ENCODE data around the gene ABL1.

Gene ABL1

GRCh38 chr9:130856474-130856873, 21.4 kb downstream of the ABL1 start:
- no peak for DNase-seq (ENCODE audit: low read depth)
- no peak for TF ChIP-seq CTCF (IDR thresholded peaks at IDR 0.05; ENCODE audit: low read length, missing control alignments)
- no peak overlapping the region for H3K4me3 ChIP-seq (replicated peaks; ENCODE audit: low read depth, low read length)

DNA sequence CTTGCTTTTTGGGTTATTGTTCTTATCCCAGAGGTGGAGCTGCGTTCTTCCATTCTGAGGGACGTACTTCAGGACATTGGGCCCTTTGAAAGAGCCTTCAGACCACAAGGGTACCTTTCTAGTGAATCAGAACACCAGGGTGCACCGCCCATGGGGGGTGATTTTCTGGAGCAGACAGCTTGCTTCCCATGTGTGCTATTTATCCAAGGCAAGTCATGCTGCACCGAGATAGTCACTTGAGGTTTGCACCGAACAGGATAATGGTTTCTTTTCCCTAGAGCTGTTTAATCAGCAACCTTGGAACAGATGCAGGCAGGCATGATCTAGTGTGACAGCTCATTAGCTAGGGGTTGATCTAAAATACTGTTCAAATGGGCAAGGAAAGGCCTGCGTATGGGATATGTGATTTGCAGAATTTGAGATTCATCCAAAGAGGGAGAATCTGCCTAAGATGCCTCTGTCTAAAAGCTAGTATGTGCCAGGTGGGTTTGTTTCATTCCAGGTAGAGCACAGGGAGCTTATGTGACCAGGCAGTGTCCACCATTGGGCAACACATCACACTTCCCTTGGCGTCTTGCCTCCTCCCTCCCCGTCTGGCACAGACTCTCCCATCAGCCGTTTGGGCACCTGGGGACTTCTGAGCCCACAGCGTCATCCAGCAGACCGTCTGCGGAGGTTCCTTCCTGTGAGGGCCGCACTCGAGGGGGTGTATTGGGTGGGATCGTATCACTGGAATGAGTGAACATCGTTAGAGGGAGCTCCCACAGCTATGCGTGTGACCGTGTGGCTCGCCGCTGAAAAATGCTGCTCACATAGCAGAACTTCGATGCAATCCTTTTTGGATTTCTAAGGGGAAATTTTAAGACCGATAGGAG, 23.0 kb downstream of the ABL1 start:
- DNase-seq (ENCODE audit: low read depth) = peak; percentile 91
- H3K4me3 ChIP-seq (replicated peaks; ENCODE audit: low read depth, low read length) = no peak overlapping the region
- no peak for TF ChIP-seq CTCF (IDR thresholded peaks at IDR 0.05; ENCODE audit: low read length, missing control alignments)

GRCh38 chr9:130858739-130859705, 24.0 kb downstream of the ABL1 start:
- no peak for DNase-seq (ENCODE audit: low read depth)
- H3K4me3 ChIP-seq (replicated peaks; ENCODE audit: low read depth, low read length) = no peak overlapping the region
- no peak for TF ChIP-seq CTCF (IDR thresholded peaks at IDR 0.05; ENCODE audit: low read length, missing control alignments)

- TF ChIP-seq CTCF (IDR thresholded peaks at IDR 0.05; ENCODE audit: low read length, missing control alignments) = peak; percentile 35
- no peak overlapping the region for H3K4me3 ChIP-seq (replicated peaks; ENCODE audit: low read depth, low read length)
- peak; percentile 97 for DNase-seq (ENCODE audit: low read depth)
These were observed 25.6 kb downstream of the ABL1 start for GRCh38 chr9:130860458-130861316.

GRCh38 chr9:130861372-130862180, 26.5 kb downstream of the ABL1 start:
- H3K4me3 ChIP-seq (replicated peaks; ENCODE audit: low read depth, low read length) = no peak overlapping the region
- no peak for DNase-seq (ENCODE audit: low read depth)
- no peak for TF ChIP-seq CTCF (IDR thresholded peaks at IDR 0.05; ENCODE audit: low read length, missing control alignments)

All from fibroblast of pulmonary artery (primary cell).